GM19395 (cell line): ENCODE results near the gene ACSBG1.

Source experiments
- ATAC-seq: cut with Tn5 transposase; IDR thresholded peaks from one replicate; pipeline ENCODE4 v1.9.1; 2021; ENCODE audit warnings: mild to moderate bottlenecking, moderate library complexity; ENCODE audit not compliant: unreplicated experiment

Gene ACSBG1

DNA sequence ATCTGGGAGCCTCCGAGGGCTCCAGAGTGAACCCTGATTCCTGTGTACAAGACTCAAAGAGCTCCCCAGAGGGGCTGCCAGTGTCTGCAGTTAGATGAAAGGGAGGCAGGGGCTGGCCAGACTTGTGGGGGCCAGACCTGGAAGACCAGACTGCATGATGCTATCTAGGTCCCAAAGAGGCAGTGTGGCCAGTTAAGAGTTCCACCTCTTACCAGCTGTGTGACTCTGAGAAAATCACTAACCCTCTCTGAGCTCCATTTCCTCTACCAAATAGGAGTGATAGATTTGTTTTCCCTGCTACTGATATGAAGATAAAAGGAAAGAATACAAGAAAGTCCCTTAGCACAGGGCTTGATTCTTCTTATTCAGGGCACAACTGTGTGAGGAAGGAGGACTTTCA, 29.0 kb downstream of the ACSBG1 start:
- no peak for ATAC-seq

DNA sequence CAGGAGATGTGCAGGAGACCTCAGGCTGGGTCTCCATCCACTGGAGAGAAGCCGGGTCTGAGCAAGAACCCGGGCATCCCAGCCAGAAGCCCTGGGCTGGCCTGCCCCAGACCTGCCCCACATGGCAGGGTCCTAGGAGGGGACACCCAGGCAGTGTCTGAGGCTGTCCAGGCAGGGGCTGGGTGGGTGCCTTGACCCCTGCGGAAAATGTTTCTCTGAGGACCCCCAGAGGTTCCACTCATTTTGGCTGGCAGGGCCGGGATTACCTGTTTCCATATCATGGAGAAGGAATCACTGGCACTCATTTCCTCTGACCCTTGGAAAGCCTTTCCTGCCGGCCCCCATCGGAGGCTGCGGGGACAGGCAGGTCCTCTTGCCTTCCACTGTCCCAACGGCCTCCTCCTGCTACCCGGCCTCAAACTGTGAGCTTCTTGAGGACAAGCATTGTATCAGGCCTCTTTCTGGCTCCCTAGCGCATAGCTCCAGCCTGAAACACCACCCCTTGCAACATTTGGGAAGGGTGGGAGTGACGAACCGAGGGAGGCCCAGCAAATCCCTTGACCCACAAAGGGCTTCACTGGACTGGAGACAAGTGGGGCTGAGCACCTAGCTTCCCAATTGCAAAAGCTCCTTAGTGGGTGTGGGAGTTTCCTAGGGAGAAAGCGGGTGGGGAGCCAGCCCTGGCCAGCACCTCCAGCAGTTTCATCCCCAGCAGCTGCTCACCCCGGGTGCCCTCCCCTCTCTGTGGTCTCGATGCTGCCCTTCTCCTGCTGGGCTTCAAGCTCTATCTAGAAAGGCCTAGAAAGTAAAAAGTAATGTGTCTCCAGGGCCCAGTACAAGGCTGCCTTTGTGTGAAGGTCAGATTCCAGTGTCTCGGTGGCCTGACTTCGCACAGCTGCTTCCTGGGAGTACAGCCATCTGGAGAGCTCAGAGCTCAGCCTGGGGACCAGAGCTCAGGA, 29.7 kb downstream of the ACSBG1 start:
- no peak for ATAC-seq

DNA sequence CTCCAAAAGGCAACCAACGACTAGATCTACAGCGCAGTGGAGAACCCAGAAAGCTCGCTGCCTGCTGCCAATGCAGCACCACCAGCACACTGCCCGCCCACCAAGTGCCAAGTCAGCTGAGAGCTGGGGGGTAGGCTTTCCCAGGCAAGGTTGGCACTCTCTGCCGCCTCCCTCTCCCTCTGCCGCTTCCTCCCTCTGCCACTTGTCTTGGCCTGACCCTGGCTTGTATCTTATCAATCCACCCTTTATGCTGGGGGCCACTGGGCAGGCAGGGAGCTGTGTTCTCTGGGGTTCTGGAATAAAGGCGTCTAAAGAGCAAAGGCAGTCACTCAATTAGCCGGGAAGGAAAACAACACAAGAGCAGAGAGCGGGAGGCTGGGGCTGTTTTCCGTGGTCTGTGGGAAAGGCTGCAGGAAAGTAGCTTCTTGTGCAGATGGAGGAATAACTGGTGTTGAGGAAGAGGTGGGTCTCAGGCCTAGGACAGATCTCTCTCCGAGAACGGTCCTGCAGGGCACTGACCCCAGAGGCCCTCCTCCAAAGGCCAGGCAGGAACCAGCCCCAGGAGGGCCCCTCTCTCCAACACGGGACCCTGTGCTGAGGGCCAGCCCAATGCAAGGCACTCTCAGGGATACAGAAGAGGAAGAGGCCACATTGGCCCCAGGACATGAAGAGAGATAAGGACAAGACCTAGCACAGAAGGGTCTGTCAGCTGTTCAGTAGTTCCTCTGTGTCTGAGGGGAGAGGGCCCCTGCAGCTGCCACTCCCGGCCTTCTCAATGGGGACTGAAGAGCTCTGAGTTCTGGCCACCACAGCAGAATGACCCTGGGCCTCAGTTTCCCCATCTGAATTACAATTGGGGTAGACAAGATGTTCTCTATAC, 30.8 kb downstream of the ACSBG1 start:
- ATAC-seq = no peak

DNA sequence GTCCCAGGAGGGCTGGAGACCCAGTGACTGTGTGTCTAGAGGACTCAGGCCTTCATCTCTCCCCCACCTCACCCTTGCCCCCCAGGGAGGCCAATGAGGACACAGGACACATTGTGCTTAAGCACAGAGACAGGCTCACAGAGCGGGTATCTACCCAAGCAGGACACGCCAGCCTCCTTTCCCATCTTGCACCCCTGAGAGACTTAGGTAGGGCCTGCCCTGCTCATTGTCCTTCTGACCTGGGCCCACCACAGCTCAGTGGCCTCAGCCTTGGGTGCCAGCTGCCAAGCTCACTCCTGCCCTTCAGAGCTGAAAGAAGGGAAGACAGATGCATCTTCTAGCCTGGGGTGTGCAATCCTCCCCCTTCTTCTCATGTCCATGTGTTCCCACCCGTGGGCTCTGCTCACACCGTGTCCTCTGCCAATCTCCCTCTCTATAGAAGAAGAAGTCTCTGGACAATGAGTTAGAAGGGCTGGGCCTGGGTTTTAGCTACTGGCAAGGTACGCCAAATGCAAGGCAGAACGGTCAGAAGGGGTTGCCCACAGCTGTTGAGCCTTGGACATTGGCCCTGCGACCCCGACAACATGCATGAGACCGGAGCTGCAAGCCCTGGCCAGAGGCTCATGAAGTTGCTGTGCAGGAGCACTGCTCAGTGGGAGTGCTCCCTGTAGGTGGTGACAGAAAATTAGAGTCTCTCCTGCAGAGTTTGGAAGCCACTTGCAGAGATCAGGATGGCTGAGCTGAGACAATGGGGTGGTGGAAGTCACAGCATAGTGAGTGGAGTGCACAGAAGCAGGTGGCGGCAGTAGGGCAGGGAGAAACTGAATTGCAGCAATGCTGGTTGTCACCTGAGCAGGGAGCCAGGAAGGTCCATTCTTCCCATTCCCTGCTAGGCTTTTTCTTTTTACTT, 32.8 kb downstream of the ACSBG1 start:
- no peak for ATAC-seq

DNA sequence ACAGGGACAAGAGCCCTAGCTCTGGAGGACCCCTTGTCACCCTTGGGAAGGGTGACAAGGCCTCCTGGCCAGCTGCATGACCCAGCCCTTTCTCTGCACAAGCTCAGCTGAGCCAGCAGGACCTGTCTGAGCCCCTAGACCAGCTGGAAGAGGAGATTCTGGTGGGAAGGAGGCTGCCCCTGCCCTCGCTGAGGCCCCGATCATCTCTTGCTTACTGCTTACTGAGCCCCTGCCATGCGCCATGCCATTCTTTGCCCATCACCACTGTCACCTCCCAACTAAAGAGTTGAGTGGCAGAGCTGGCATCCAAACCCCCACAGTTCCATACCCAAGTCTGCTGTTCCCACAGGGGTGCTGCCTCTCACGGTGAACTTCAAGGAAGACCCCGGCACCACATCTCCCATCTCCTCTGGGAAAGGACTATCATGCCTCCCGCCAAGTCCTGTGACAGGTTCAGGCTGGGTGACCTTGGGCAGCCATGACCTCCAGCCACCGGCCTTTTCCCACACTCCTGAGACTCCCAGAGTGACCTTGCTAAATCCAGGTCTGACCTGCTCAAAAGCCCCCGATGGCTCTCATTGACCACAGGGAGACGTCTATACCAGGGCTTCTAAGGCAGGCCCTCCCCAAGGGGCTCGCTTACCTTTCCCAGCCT, 34.0 kb downstream of the ACSBG1 start:
- ATAC-seq = no peak

DNA sequence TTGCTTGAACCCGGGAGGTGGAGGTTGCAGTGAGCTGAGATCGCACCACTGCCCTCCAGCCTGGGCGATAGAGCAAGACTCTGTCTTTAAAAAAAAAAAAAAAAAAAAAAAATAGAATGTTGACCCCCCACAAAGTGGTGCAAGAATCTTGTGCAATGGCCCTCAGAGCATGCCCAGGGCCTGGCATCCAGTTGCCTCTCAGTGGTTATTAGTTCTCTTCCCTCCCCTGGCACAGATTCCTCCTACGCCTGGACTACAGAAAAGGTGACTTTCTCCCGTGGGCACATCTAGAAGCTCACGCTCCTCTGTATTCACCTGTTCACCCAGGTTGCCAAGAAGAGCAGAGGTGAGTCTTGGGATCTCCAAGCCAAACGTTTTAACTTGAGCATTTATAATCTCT, 36.7 kb downstream of the ACSBG1 start:
- ATAC-seq = no peak

DNA sequence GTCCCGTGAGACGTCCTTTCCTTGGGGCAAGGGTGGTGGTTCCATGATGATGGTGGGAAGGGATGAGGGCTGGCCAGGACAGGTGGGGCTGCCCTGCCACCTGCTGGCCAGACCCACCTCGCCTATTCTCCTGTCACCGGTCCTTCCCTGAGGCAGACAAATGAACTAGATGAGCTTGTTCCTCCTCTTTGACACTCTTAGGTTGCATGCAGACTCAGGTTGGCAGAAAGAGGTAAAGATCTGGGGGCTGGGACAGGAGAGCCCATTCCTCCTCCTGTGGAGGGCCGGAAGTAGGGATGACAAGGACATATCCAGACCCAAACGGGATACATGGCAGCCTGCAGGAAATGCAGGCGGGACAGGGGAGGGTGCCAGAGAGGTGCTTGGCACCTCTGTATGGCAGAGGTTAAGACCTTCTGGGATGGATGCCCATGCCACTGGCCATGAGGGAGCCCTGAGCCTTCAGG, 38.6 kb downstream of the ACSBG1 start:
- ATAC-seq = no peak

DNA sequence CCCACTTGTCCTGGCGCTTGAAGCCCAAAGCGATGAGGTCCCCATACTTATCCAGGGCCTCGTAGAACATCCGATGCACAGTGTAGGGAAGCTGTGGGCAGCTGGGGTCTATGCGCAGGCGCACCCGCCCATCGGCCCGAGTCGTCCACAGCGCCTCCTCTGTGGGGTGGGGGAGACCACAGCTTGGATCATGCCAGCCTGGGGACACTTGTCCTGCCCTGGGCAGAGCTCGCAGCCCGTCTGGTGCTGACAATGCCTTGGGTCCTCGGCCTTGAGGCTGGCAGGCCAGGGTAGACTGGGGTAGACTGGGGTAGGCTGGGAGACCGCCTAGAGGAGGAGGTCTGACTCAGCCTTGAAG, 39.8 kb downstream of the ACSBG1 start:
- ATAC-seq = no peak

DNA sequence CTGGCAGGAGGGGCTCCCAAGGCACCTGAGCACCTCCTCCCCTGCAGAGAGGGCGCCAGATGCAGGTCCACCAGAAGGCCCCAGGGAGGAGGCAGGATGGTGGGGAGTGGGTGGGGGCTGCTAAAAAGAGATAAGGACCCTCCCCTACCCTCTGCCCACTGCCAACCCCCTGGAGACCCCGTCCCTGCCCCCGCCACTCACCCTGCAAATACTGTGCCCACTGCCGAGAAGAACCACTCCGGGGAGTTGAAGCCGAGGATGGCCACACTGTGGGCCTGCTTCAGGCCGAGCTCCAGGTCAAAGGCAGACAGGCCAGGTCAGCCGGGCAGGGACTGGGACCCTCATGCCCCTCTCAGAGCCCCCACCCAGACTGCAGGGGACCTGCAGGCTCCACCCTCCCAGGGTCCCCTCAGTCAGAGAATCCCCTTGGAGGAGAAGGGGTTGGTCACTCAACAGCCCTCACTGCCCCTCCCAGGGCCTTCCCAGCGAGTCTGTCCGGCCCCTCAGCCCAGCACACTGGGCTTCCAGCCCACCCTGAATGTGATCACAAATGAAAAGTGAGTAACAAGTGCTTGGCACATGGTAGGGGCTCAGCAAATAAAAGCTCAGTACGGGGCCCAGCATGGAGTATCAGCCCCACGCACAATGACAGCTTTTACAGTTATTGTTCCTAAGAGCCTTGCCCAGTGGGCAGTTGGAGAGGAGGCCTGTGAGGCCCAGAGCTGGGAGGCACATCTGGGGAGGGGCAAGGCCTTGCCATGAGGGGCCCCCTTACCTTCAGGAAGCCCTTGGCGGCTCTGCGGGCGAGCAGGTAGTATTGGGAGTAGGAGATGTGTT, 40.4 kb downstream of the ACSBG1 start:
- no peak for ATAC-seq

DNA sequence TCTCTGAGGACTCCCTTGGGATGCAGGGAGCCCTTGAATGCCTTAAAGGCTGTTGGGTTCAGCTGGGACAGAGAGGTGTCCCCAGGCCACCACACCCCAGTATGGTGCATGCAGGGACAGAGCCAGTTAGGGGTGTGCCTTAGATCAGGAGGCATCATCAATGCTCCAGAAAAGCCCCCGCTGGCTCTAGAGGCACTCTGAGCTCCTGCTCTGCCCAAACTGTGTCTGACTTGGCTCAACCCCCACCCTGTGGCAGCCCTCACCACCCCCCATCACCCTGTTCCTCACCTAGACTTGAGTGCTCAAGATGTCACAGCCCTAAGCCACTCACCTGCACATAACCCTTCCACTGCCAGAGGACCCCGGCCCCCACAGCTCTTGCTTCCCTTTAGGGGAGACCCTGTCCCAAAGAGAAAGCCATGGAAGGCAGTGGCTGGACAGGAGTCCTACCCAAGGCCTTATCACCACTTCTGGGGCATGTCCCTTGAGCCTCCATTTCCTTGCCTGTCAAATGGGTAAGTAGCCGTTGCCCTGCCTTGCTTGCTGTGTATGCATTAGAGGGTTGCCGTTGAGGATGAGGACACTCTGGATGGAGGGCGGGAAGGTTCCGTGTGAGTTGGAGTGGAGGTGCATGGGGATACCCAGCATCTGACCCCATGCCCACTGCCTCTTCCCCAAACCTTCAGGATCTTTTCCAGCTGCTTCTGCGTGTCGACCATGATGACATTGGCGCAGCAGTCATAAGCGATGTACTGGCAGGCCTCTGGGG, 41.4 kb downstream of the ACSBG1 start:
- ATAC-seq = no peak

DNA sequence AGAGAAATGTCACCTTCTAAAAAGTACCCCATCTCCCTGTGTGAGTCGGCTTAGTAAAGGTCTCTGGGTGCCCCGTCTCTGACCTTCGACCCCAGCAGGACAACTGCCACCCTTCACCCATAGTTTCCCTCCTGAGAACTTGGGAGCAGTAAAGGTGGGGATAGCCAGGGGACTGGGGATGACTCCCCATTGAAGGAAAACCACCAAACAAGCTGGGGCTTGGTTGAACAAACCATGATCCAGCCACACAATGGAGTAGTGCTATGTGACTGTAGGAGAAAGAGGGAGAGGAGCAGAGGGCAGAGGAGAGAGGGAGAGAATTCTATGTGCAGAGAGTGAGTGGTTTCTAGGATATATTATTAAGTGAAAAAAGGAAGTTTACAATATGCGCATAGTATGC, 51.5 kb downstream of the ACSBG1 start:
- ATAC-seq = no peak

DNA sequence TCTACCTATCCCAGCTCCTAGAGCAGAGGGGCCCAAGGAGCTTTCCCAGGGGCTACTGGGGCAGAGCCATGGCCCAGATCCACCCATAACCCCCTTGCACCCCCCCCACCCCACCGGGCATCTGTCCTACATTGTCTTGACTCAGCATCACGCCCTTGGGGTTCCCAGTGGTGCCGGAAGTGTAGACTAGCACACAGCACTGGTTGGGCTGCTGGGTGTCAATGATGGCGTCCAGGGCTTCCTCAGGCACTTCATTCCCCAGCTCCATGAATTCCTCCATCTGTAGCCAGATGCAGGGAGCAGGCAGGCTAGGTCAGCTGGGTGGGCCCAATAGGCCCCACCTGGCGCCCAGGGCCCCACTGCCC, 52.0 kb downstream of the ACSBG1 start:
- ATAC-seq = no peak

DNA sequence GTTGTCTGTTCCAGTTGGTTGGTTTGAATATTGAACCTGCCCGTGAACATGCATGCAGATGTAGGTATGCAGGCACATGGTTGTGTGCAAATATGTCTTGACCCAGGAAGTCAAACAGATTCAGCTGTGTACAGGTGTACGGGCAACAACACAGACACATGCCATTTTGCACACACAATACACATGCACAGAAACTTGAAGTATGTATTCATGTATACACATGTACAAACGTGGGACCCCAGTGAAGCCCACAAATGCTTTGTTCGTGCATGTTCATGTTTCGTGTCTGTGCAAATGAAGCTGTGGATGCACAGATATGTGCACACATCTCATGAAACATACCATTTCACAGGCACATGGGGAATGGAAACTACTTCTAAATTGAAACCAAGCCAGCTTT, 54.5 kb downstream of the ACSBG1 start:
- ATAC-seq = no peak

DNA sequence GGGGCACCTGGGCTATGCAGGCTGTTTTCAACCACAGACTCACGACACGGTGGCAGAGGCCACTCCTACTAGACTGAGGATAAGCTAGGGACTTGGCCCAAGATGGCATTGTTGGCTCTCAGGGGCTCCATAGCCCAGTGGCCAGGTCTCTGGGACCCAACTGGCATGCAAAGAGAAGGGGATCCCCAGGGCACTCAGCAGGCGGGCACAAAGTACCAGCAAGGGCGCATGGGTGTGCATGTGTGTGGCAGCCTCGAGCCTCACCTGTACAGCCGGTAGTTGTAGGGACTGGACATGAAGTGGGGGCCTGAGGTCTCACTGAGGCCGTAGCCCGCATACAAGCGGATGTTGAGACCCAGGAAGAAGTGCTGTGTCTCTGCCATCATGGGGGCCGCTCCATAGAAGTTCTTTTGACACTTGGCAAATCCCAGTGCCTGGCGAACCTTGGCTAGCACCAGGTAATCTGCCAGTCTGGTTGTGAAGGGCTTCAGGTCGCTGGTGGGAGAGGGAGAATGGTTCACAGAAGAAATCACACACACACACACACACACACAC, 55.0 kb downstream of the ACSBG1 start:
- ATAC-seq = no peak

DNA sequence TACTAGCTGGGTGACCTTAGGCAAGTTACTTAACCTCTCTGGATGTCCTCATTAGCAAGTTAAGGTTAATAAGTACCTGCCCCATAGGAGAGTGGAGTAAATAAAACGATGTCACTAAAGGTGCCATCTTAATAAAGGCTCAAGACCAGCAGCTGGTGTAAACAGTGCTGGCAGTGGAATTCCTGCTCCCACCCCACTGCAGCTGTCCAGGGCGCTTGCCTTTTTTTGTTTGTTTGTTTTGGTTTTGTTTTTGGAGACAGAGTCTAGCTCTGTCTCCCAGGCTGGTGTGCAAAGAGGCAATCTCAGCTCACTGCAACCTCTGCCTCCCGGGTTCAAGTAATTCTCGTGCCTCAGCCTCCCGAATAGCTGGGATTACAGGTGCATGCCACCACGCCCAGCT, 56.3 kb downstream of the ACSBG1 start:
- ATAC-seq = no peak

DNA sequence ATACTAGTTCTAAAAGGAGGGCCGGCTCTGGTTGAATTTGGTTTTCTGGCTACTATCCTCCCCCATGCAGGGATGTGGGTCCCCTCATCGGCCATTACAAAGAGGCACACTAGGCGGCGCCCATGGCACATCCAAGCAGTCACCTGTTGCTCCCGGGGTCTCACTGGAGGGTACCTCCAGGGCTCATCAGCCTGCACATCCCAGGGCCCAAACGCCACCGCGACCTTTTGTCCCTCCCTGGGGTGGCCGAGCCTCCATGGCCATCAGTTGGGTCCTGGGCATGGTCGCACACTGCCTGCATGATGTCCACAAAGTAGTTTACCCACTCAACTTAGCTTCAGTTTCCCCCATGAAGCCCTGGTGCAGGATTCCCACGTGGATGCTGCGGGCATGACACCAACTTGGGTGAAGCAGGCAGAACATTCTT, 56.9 kb downstream of the ACSBG1 start:
- ATAC-seq = no peak

DNA sequence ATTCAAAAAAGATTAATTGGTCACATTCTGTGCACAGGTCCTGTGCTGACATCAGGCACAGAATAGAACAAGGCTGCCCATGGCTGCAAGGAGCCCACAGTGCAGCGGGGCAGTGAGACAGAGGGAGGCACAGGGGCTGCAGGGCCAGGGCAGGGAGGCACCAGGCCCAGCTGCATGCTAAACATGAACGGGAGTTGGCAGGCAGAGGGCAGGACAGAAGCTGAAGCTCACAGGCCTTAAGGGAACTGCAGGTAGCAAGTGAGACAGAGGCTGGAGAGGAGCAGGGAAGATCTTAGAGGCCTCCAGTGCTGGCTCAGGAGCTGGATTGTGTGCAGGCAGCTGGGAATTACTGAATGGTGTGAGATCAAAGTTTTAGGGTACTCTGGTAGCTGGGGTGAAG, 59.0 kb downstream of the ACSBG1 start:
- ATAC-seq = no peak

DNA sequence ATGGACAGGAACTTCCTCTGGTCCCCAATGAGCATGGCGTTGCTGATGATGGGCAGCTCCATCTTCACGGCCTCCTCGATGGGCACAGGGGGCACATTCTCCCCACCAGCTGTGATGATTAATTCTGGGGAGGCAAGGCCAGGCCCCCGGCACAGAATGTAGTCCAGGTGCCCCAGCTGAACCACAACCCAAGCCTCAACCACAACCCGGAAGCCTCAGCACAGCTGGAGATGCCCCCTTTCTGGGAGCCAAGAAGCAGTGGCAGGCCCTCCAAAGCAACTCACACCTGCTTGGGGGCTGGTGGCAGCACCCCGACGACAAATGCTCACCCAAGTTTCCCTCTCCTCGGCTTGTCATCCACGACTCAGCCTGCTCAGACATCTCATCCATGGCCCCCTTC, 60.0 kb downstream of the ACSBG1 start:
- no peak for ATAC-seq
